Natural killer cell (primary cell): ENCODE measurements around the gene TRMT44. TPM values are rescaled to one million over a fixed set of nuclear protein-coding genes. Genes with fewer than 3 reads are reported as not detected.

Experiments used
- ATAC-seq, 3 donors: fragments of 150-1000 bp in 2 of 3; fragments of 200-7000 bp in 1 of 3; cut with Tn5 transposase; 1 replicate in 1 of 3; 2 replicates in 2 of 3; pipeline ENCODE4 v1.10.0; 2021; ENCODE audit warnings: mild to moderate bottlenecking in 2 of 3, moderate library complexity in 2 of 3
- DNase-seq, 2 donors: peaks; one replicate each; pipeline versions ENCODE4 v3.0.0 to v3.0.0-alpha.2; 2013 to 2021; ENCODE audit warnings: mixed read lengths in 1 of 2
- H3K27ac ChIP-seq: one replicate; pipeline ENCODE4 v1.5.1; 2013; ENCODE audit warnings: mild to moderate bottlenecking, low read length
- H3K27me3 ChIP-seq: one replicate; pipeline ENCODE4 v1.6.1; 2013; ENCODE audit warnings: low read length; ENCODE audit not compliant: control insufficient read depth, insufficient read depth
- H3K36me3 ChIP-seq: one replicate; pipeline ENCODE4 v1.6.1; 2013; ENCODE audit warnings: low read length; ENCODE audit not compliant: control insufficient read depth, insufficient read depth
- H3K4me1 ChIP-seq: one replicate; pipeline ENCODE4 v1.6.1; 2013; ENCODE audit warnings: low read length; ENCODE audit not compliant: control insufficient read depth, insufficient read depth
- H3K4me3 ChIP-seq: one replicate; pipeline ENCODE4 v1.5.1; 2013; ENCODE audit warnings: low read length
- H3K9me3 ChIP-seq: one replicate; pipeline ENCODE4 v1.6.1; 2013; ENCODE audit warnings: low read length; ENCODE audit not compliant: control insufficient read depth, insufficient read depth
- H3K27ac Mint-ChIP-seq, 2 donors: one replicate each; pipeline ENCODE4 v1.8.0; 2022; ENCODE audit warnings: mild to moderate bottlenecking in 2 of 2, mixed read lengths in 2 of 2, moderate library complexity in 1 of 2
- H3K27me3 Mint-ChIP-seq, 2 donors: one replicate each; pipeline ENCODE4 v1.8.0; 2022; ENCODE audit warnings: low read depth in 2 of 2, mixed read lengths in 2 of 2
- H3K36me3 Mint-ChIP-seq: one replicate; pipeline ENCODE4 v1.8.0; 2022; ENCODE audit warnings: mixed read lengths
- H3K4me1 Mint-ChIP-seq, 2 donors: one replicate each; pipeline ENCODE4 v1.8.0; 2022; ENCODE audit warnings: mixed read lengths in 2 of 2
- H3K4me3 Mint-ChIP-seq: one replicate; pipeline ENCODE4 v1.8.0; 2022; ENCODE audit warnings: mild to moderate bottlenecking, moderate library complexity, mixed read lengths
- H3K9me3 Mint-ChIP-seq, 2 donors: one replicate each; pipeline ENCODE4 v1.8.0; 2022; ENCODE audit warnings: mixed read lengths in 2 of 2
- CTCF ChIP-seq: fragments of 200-600 bp; IDR thresholded peaks from one replicate; pipeline ENCODE4 v1.8.0; 2022; ENCODE audit warnings: antibody characterized with exemption
- WGBS: methylation state at CpG from one replicate; pipeline ENCODE4 v1.1.7; 2013; ENCODE audit warnings: missing lambda C conversion rate; ENCODE audit not compliant: insufficient coverage; 5-methylcytosine and 5-hydroxymethylcytosine counted together
- intact Hi-C: fragments of 100-400 bp; cut with micrococcal nuclease; formaldehyde crosslinking; loops from one replicate; pipeline ENCODE4 v1.14.2; 2022
- total RNA-seq, 4 donors: library from RNA; stranded (reverse); fragments of 120-200 nt in 1 of 4; gene quantifications; one replicate each; pipeline versions ENCODE4 v1.2.3 to v1.2.4, GENCODE V29; 2013 to 2022

TRMT44 gene
- total RNA-seq, 3 donors from 2014 or later (not counting 1 experiment from before 2014, with no cell fraction given), result 24.4 to 37.5 (median 34.3) TPM

DNA sequence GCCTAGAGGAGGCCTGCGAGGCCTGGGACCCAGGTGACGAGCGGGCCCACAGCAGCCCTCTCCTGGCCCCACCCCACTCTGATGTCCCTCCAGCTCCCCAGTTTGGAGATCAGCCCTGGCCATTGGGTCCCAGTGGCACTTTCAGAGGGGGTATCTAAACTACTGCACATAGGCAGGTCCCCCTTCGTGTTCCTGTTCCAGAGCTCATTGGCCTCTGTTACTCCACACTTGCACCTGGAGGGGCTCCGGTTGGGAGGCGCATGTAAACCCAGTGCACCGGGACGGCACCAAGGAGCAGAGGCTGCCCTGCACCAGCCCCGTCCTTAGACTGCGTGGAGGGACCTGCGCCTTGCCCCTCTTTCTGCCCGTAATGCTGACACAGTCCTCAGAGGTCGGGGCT lies 34.3 kb downstream of the TRMT44 start:
- WGBS, result 98% methylated on average over 13 of the region's 13 CpGs
- Histone ChIP-seq H3K27ac (no peak overlapping the region), H3K36me3 (peaks cover 4% of the 10 kb centered on the region), H3K4me3 (no peak overlapping the region), H3K27me3 (no peaks in the 10 kb centered on the region), H3K4me1 (no peaks in the 10 kb centered on the region), H3K9me3 (no peaks in the 10 kb centered on the region)
- Mint-ChIP-seq H3K36me3 (no peaks in the 10 kb centered on the region), H3K4me1 (no peaks in the 10 kb centered on the region), H3K4me3 (no peak overlapping the region), H3K9me3 (no peaks in the 10 kb centered on the region), H3K27me3 (no peaks in the 10 kb centered on the region), H3K27ac (no peak overlapping the region)
- TF ChIP-seq CTCF, result no peak
- intact Hi-C loops, result no loop called here
- ATAC-seq (no peak), DNase-seq (no peak)

DNA sequence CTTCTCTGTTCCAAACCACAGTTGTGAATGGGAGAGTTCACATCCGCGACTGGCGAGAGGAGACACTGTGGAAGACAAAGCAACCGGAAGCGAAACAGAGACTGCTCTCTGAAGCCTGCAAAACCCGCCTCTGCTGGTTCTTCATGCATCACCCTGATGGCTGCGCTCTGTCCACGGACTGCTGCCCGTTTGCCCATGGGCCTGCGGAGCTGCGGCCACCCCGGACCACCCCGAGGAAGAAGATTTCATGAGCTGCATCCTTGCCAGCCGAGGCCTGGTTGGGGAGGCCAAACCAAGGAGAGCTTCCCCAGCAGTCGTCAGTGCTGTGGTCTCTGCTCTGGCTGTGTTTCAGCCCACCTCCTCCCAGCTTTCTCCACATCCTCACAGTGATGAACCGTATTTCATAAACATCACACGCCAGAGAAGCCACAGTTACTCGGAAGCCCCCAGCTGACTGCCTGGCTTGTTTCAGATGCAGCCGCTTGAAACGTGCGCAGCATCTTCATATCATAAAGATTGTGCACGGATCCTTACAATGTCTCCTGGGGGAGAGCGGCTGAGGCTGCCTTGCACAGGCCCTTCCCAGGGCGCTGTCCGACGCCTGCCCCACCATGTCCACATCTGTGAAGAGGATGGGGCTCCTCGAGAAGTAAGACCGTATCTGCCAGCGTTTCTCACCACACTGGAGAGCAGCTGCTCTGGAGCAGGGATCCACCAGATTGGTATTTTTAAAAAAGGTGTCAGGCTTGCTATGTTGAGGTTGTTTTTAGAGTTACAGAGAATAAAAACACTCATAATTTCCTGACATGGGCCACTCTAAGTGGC lies 35.4 kb downstream of the TRMT44 start:
- no peaks in the 10 kb centered on the region for H3K27me3 Mint-ChIP-seq
- Histone ChIP-seq H3K36me3 (peaks cover 4% of the 10 kb centered on the region), H3K9me3 (no peaks in the 10 kb centered on the region), H3K4me3 (no peak overlapping the region), H3K4me1 (no peaks in the 10 kb centered on the region), H3K27ac (no peak overlapping the region), H3K27me3 (no peaks in the 10 kb centered on the region)
- H3K4me1 Mint-ChIP-seq, result no peaks in the 10 kb centered on the region
- no peak for DNase-seq
- H3K36me3 Mint-ChIP-seq, result no peaks in the 10 kb centered on the region
- no peaks in the 10 kb centered on the region for H3K9me3 Mint-ChIP-seq
- H3K27ac Mint-ChIP-seq, result no peak overlapping the region
- WGBS, result 96% methylated on average over 29 of the region's 29 CpGs
- no peak for ATAC-seq
- intact Hi-C loops, result no loop called here
- TF ChIP-seq CTCF, result no peak
- H3K4me3 Mint-ChIP-seq, result no peak overlapping the region

GRCh38 chr4:8477095-8477635 lies 36.6 kb downstream of the TRMT44 start:
- H3K9me3 Mint-ChIP-seq, result no peaks in the 10 kb centered on the region
- Histone ChIP-seq H3K4me1 (no peaks in the 10 kb centered on the region), H3K4me3 (no peak overlapping the region), H3K27ac (no peak overlapping the region), H3K36me3 (peaks cover 4% of the 10 kb centered on the region), H3K27me3 (no peaks in the 10 kb centered on the region), H3K9me3 (no peaks in the 10 kb centered on the region)
- no peaks in the 10 kb centered on the region for H3K36me3 Mint-ChIP-seq
- H3K4me3 Mint-ChIP-seq, result no peak overlapping the region
- intact Hi-C loops, result no loop called here
- TF ChIP-seq CTCF, result no peak
- ATAC-seq, result no peak
- WGBS, result 92% methylated on average over 16 of the region's 16 CpGs
- no peaks in the 10 kb centered on the region for H3K27me3 Mint-ChIP-seq
- H3K27ac Mint-ChIP-seq, result no peak overlapping the region
- H3K4me1 Mint-ChIP-seq, result no peaks in the 10 kb centered on the region
- DNase-seq, result no peak
